ENCODE measurements around the gene PLA2G5. TPM values are rescaled to one million over a fixed set of nuclear protein-coding genes. Genes with fewer than 3 reads are reported as not detected.

PLA2G5 gene
- total and polyA plus RNA-seq, 2 of the 4 experiments (the other 2 are of a cell fraction), result not detected

- no peak for ATAC-seq (ENCODE audit: low read depth)
- intact Hi-C loops (cut with micrococcal nuclease), result no loop called here
Observed at GRCh38 chr1:20031836-20032235, 38.2 kb upstream of the PLA2G5 start.

More at GRCh38 chr1:20031836-20032235, 38.2 kb upstream of the PLA2G5 start:
- Histone ChIP-seq H3K9me1 (ENCODE audit: insufficient read depth, low read length) (no peaks in the 10 kb centered on the region), H3K36me3 (ENCODE audit: control insufficient read depth, insufficient read depth, low read length) (no peaks in the 10 kb centered on the region), H4K8ac (ENCODE audit: low read depth in 2 of 2, low read length in 2 of 2) (no peak overlapping the region), H3K23ac (ENCODE audit: low read depth, low read length) (no peak overlapping the region), H2AK9ac (replicated peaks; ENCODE audit: low read depth, low read length, poor library complexity) (no peak overlapping the region), H2AFZ (replicated peaks; ENCODE audit: low read length, poor library complexity) (no peak overlapping the region), H3K27ac (ENCODE audit: insufficient read depth, low read length) (no peak overlapping the region), H2BK20ac (ENCODE audit: low read depth, low read length) (no peak overlapping the region), H2AK5ac (ENCODE audit: low read depth, low read length) (no peak overlapping the region), H3K79me1 (ENCODE audit: low read depth in 1 of 2, low read length in 2 of 2) (no peaks in the 10 kb centered on the region), H3K56ac (ENCODE audit: extremely low read depth, insufficient read depth, low read length) (no peak overlapping the region), H4K91ac (ENCODE audit: insufficient read depth, low read depth, low read length) (no peak overlapping the region), H3K14ac (replicated peaks; ENCODE audit: low read depth, low read length) (no peak overlapping the region), H3K18ac (ENCODE audit: low read depth, low read length) (no peak overlapping the region), H3K4me3 (ENCODE audit: insufficient read depth, low read depth, low read length) (no peak overlapping the region), H3K4me2 (ENCODE audit: low read depth, low read length) (no peak overlapping the region), H3K9me3 (ENCODE audit: control insufficient read depth, insufficient read depth, low read length) (no peaks in the 10 kb centered on the region), H2BK120ac (ENCODE audit: low read depth, low read length) (no peak overlapping the region), H4K5ac (ENCODE audit: low read depth, low read length) (no peak overlapping the region), H2BK15ac (ENCODE audit: low read depth, low read length) (no peak overlapping the region), H3K9ac (ENCODE audit: low read depth, low read length) (no peak overlapping the region), H3K27me3 (ENCODE audit: control insufficient read depth, insufficient read depth, low read length) (peaks cover 14% of the 10 kb centered on the region), H4K20me1 (ENCODE audit: insufficient read depth, low read length) (no peaks in the 10 kb centered on the region), H3K4ac (ENCODE audit: low read depth, low read length) (no peak overlapping the region), H3K4me1 (ENCODE audit: control insufficient read depth, insufficient read depth, low read length) (no peaks in the 10 kb centered on the region), H2BK5ac (ENCODE audit: low read depth, low read length, poor library complexity, severe bottlenecking) (no peak overlapping the region)
- no TSS peak for BruUV-seq (replicated peaks)
- DNase-seq, result no peak
- in situ Hi-C loops (cut with MboI; ENCODE audit: low sequenced_read_pairs), result no loop called here
- ChIA-PET POLR2A (ENCODE audit: unreplicated experiment) (no interaction called here), CTCF (no interaction called here)
- dilution Hi-C loops (cut with HindIII; ENCODE audit: low sequenced_read_pairs, unreplicated experiment), result no loop called here
- TF ChIP-seq BHLHE40 (IDR thresholded peaks at IDR 0.05; ENCODE audit: low read depth, low read length) (no peak), MAFK (IDR thresholded peaks at IDR 0.05; ENCODE audit: low read depth, low read length) (no peak), MAZ (IDR thresholded peaks at IDR 0.05; ENCODE audit: borderline replicate concordance, low read depth, low read length) (no peak), RAD21 (IDR thresholded peaks at IDR 0.05; ENCODE audit: low read length) (no peak), RFX5 (IDR thresholded peaks at IDR 0.05; ENCODE audit: low read depth, low read length) (no peak), RCOR1 (IDR thresholded peaks at IDR 0.05; ENCODE audit: insufficient replicate concordance, low read length) (no peak), SMC3 (IDR thresholded peaks at IDR 0.05; ENCODE audit: low read depth, low read length) (no peak)
- TF ChIP-seq, protein P1, sequence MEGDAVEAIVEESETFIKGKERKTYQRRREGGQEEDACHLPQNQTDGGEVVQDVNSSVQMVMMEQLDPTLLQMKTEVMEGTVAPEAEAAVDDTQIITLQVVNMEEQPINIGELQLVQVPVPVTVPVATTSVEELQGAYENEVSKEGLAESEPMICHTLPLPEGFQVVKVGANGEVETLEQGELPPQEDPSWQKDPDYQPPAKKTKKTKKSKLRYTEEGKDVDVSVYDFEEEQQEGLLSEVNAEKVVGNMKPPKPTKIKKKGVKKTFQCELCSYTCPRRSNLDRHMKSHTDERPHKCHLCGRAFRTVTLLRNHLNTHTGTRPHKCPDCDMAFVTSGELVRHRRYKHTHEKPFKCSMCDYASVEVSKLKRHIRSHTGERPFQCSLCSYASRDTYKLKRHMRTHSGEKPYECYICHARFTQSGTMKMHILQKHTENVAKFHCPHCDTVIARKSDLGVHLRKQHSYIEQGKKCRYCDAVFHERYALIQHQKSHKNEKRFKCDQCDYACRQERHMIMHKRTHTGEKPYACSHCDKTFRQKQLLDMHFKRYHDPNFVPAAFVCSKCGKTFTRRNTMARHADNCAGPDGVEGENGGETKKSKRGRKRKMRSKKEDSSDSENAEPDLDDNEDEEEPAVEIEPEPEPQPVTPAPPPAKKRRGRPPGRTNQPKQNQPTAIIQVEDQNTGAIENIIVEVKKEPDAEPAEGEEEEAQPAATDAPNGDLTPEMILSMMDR (conservative IDR thresholded peaks at IDR 0.05; ENCODE audit: low read depth, low read length), result no peak
- 35% methylated on average over 2 of the region's 2 CpGs; no CpG with 5 or more reads in 1 of the 2 experiments for WGBS, 2 experiments (ENCODE audit: extremely low coverage in 2 of 2, insufficient read length in 1 of 2)

All from IMR-90 (cell line).